Amniotic epithelial cell (primary cell): ENCODE measurements around the gene PLA2G5.

Source experiments
- DNase-seq: peaks from one replicate; pipeline ENCODE4 v3.0.0-alpha.2; 2010; ENCODE audit warnings: low read depth

PLA2G5 gene

DNA sequence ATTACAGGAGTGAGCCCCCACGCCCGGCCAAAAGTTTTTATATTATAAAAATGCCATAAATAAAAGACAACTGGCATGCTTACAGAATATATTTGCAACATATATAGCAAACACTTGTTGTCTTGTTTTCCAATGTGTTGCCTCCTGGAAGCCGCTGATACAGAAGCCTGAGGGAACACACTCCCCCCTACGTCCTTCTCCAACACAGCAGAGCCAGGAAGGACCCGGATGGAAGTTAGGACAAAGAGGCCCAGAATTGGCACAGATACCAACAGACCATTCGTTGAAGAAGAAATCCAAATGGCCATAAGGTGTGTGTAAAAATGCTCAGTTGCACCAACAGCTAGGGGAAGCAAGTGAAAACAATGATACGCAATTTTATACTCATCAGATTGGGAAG, 1.3 kb upstream of the PLA2G5 start:
- DNase-seq = no peak

GRCh38 chr1:20070357-20070756, 363 bp downstream of the PLA2G5 start:
- no peak for DNase-seq

DNA sequence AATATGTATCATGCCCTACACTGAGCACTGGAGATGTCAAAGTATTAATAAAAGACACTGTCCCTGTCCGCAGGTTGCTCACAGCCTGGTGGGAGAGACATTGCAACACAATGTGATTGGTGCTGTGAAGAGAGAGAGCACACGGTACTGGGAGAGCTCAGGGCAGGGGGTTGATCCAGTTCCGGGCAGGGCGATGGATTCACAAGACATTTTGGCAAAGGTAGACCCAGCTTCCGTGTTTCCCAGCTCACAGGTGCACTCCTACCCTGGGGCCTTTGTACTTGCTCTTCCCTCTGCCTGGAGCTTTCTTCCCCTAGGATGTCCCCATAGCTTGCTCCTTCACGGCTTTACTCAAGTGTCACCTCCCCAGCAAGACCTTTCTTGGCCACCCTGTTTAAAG, 1.4 kb downstream of the PLA2G5 start:
- DNase-seq = no peak

DNA sequence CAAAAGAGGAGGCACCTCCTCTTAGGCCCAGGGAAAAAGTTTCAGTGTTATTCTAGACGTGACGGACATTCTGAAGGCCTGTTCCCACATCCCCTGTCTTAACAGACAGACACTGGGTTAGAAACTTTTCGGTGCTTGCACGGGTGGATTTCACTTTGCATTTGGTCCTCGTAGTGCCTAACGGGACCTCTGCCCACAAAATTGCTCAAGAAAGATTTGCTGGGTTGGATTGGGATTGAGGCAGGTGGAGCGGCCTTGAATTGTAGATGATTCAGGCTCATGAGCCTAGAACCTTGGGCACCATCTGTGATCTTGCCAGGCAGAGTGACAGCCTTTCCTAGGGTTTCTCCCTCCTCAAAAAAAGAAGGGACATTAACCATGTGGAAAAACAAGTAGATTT, 2.8 kb downstream of the PLA2G5 start:
- no peak for DNase-seq

DNA sequence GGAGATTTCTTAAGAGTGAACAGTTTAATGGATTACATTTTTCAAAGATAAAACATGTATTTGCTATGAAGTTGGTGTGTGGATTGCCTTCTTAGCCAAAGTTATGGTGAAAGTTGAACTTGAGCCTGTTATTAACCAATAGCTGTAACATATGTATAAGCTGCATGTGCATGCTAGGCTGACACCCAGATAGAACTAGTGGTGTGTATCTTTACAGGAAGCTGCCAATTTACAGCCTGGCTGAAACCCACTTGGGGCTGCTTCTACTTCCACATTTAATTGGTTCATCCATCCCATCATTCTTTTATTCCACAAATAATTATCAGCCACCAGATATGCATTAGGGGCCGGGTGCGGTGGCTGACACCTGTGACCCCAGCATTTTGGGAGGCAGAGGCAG, 3.3 kb downstream of the PLA2G5 start:
- DNase-seq = no peak

- DNase-seq = no peak
Measured at GRCh38 chr1:20074055-20074724, 4.2 kb downstream of the PLA2G5 start.

- no peak for DNase-seq
Measured at GRCh38 chr1:20074725-20075171, 4.8 kb downstream of the PLA2G5 start.

DNA sequence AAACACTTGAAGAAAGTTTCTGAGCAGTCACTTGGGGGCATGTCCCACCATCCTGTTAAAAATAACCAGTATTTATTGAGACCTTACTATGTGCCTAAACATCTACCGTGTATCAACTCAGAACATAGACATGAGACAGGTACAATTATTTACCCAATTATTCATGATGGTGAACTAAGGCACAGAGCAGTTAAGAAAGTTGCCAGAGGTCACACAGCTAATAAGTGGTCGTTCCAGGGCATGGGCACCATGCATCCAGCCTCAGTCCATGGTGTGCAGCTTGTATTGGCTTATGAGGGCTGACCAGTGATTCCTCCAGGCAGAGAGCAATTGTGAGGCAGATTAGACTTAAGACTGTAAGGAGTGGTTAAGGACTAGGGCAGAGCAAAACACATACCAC, 5.4 kb downstream of the PLA2G5 start:
- DNase-seq = no peak

DNA sequence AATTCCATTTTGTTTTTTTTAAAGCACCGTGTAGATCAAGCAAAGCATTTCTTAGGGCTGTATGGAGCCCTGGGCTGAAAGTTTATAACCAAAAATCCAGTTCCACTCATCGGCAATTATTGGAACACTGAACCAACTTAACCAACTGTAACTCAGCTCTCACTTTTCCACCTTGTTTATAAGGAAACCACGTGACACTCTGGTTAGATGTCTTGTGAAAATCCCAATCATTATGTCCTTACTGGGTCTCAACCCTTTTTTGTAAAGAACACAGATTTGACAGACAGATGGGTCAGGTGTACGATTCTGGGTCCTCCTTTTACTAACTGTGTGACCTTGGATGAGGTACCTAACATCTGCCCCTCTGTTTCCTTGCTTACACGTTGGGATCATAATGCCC, 6.2 kb downstream of the PLA2G5 start:
- no peak for DNase-seq

DNA sequence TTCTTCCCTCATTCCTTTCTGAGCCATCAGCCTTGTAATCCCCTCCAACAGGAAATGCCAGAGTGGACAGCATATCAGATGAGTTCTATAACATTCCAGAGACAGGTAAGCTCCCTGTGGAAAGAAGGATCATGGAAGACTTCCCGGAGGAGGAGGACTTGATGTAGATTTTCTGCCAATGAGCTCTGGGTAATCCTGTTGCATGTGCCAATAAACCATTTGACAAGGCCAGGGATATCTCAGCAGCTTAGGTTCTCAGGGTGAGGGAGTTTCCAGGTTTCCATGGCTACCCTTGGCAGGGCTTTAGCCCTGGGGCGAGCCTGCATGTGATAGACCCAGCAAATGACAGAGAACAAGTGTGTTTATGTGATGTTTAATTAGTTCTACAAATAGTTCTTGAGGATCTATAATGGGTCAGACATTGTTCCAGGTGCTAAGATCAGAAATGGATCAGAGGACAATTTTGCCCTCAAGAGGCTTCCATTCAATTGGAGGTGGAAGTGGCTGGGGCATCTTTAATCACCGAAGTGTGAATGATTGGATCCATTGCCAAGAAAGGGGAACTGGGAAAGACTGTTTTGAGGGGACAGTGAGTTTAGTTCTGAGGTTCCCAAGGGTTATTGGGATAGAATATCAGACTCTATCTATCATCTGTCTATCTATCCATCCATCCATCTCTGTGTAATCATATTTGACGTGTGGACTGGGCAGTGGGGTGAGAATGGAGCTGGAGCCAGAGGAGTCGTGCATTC, 6.9 kb downstream of the PLA2G5 start:
- DNase-seq = no peak

GRCh38 chr1:20078171-20078651, 8.2 kb downstream of the PLA2G5 start:
- no peak for DNase-seq

GRCh38 chr1:20078711-20079110, 8.7 kb downstream of the PLA2G5 start:
- no peak for DNase-seq

GRCh38 chr1:20079661-20080305, 9.8 kb downstream of the PLA2G5 start:
- DNase-seq = no peak

GRCh38 chr1:20080441-20081352, 10.7 kb downstream of the PLA2G5 start:
- DNase-seq = no peak

- DNase-seq = no peak
Measured at GRCh38 chr1:20081353-20081810, 11.4 kb downstream of the PLA2G5 start.

GRCh38 chr1:20082772-20083171, 12.8 kb downstream of the PLA2G5 start:
- no peak for DNase-seq

DNA sequence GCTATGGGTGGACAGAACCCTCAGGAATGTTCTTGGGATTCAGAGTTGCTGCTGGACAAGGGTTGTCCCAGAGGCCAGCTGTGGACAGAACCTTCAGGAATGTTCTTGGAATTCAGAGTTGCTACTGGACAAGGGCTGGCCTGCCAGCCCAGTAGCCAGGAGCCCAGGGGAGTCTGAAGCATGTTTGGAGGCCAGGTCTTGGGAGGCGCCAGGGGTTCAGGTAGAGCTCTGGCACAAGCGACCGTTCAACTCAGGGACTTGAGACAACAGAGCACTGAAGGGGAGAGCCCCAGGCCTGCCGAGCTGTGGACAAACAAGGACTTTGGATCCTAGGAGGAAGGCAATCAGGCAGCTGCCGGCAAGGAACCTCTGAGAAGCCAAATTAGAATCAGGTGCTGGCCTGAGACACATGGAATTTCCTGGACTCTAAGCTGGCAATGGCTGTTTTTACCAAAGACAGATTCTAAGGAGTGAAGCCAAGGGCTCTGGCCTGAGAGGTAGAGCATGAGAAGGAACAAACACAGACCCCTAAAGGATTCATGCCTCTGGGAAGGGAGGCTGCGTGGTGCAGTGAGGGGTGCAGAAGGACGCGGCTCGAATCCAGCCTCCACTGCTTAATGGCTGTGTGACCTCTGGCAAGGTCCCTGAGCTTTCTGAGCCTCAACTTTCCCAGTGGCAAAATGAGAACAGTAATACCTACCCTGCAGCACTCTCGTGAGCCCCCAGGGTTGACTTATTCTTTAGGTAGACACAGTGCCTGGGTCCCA, 13.4 kb downstream of the PLA2G5 start:
- no peak for DNase-seq

DNA sequence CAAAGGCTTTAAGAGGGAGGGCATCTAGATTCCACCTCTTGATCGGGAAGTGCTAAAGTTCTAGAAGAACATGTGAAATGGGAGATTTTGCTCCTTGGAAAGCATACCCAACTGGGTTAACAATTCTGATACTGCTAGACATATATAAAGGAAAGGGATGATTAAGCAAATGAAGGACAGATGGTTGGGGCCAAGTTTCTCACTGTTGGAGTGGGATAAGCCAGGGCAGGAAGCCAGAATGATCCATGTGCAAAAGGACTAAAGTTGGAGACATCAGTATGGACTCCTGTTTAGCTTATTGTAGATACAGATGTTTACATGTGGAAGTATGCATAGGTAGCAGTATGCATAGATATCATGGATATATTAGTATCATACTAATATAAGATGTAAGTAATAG, 16.8 kb downstream of the PLA2G5 start:
- DNase-seq = no peak

DNA sequence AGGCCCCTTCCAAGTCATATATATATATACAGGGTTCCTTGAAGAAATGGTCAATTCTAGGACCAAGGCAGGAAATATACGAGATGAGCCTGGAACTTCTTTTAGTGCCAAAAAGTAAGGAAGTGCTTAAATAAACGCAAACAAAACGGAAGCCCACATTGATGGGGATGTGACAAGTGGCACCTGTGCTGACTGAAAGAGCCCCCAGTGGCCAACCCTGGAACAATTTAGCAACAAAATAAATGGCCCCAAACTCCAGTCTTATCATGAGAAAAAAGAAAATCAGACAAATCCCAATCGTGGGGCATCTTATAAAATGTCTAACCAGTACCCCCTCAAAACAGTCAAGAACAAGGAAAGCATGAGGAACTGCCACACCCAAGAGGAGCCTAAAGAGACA, 17.7 kb downstream of the PLA2G5 start:
- DNase-seq = no peak

- DNase-seq = no peak
Measured at GRCh38 chr1:20089328-20090077, 19.5 kb downstream of the PLA2G5 start.
